ENCODE data around the gene TTC27.

DNA sequence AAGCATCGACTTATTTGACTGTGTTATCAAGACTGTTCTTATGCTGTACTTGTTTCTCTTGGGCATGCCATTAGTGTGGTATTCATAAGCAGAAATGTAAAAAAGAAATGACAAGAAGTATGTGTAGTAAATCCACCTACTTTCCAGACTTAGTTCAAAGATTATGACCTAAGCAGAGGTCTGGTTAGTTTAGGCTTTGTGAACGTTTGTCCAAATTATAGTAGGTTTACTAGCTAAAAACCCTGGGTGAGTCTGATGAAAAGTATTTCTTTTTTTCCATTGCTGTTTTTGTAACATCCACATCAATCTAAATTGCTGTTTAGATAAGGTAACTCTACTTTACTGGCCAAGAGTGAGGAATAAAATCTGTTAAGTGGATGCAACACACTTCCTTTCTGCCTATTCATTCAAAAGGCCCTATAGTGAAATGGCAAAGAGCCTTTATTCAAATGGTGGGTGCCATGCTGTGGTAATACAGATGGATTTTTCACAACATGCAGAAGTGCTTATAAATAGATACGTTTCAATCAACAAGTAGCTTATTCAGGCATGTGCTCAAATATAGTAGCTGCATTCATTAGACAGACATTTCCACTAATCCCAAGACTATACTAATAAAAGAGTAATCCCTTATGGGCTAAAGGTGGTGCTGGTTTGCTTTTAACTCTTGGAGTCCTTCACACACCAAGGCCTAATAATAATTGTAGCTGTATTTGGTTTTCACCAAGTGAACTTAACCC, 196.4 kb downstream of the TTC27 start:
- TF ChIP-seq CTCF (IDR thresholded peaks at IDR 0.05) (no peak), POLR2A (IDR thresholded peaks at IDR 0.05) (no peak)
